Neural progenitor cell (in vitro differentiated cells): ENCODE data around the gene GAB2. TPM values are rescaled to one million over a fixed set of nuclear protein-coding genes. Genes with fewer than 3 reads are reported as not detected.

ENCODE experiments used
- DNase-seq: peaks from one replicate; pipeline ENCODE4 v3.0.0-alpha.2; 2016; ENCODE audit warnings: low spot score
- H2AFZ ChIP-seq: fragments of 200-600 bp; sonication (generic); replicated peaks from 2 replicates; pipeline ENCODE4 v1.6.1; 2016; ENCODE audit warnings: antibody characterized with exemption
- H3F3A ChIP-seq: fragments of 200-600 bp; sonication (generic); 2 replicates; pipeline ENCODE4 v1.6.1; 2016; ENCODE audit warnings: antibody characterized with exemption, low read depth
- H3K27ac ChIP-seq: fragments of 200-600 bp; sonication (generic); 2 replicates; pipeline ENCODE4 v1.5.1; 2016; ENCODE audit warnings: mild to moderate bottlenecking
- H3K27me3 ChIP-seq: fragments of 200-600 bp; sonication (generic); 2 replicates; pipeline ENCODE4 v1.6.1; 2016; ENCODE audit warnings: mild to moderate bottlenecking, moderate library complexity
- H3K36me3 ChIP-seq: fragments of 200-600 bp; sonication (generic); 2 replicates; pipeline ENCODE4 v1.5.1; 2016
- H3K4me1 ChIP-seq: fragments of 200-600 bp; sonication (generic); 2 replicates; pipeline ENCODE4 v1.6.1; 2016; ENCODE audit warnings: mixed run types
- H3K4me2 ChIP-seq: fragments of 200-600 bp; sonication (generic); 2 replicates; pipeline ENCODE4 v1.6.1; 2016
- H3K4me3 ChIP-seq: fragments of 200-600 bp; sonication (generic); 2 replicates; pipeline ENCODE4 v1.5.1; 2016
- H3K79me2 ChIP-seq: fragments of 200-600 bp; sonication (generic); 2 replicates; pipeline ENCODE4 v1.6.1; 2016; ENCODE audit warnings: low read depth
- H3K9ac ChIP-seq: fragments of 200-600 bp; sonication (generic); 2 replicates; pipeline ENCODE4 v1.6.1; 2016
- H3K9me3 ChIP-seq: fragments of 200-600 bp; sonication (generic); 2 replicates; pipeline ENCODE4 v1.5.1; 2016; ENCODE audit warnings: low read depth
- H4K20me1 ChIP-seq: fragments of 200-600 bp; sonication (generic); 2 replicates; pipeline ENCODE4 v1.6.1; 2016; ENCODE audit warnings: low read depth
- H3K27ac Mint-ChIP-seq: 3 replicates; pipeline ENCODE4 v1.8.0; 2021; ENCODE audit warnings: mixed read lengths
- H3K27me3 Mint-ChIP-seq: 2 replicates; pipeline ENCODE4 v1.8.0; 2022; ENCODE audit warnings: low read depth, mild to moderate bottlenecking, inconsistent platforms, moderate library complexity, mixed read lengths; ENCODE audit not compliant: insufficient read depth
- H3K36me3 Mint-ChIP-seq: 3 replicates; pipeline ENCODE4 v1.8.0; 2021; ENCODE audit warnings: mixed read lengths
- H3K4me1 Mint-ChIP-seq: 3 replicates; pipeline ENCODE4 v1.8.0; 2021; ENCODE audit warnings: mixed read lengths
- H3K4me3 Mint-ChIP-seq: 3 replicates; pipeline ENCODE4 v1.8.0; 2021; ENCODE audit warnings: mild to moderate bottlenecking, moderate library complexity, mixed read lengths
- H3K9me3 Mint-ChIP-seq: 3 replicates; pipeline ENCODE4 v1.8.0; 2020; ENCODE audit warnings: mixed read lengths
- CTCF ChIP-seq: fragments of 200-600 bp; sonication (generic); IDR thresholded peaks from 2 replicates; pipeline ENCODE4 v1.5.1; 2017; ENCODE audit warnings: antibody characterized with exemption, mild to moderate bottlenecking
- EZH2 ChIP-seq: fragments of 200-600 bp; sonication (generic); IDR thresholded peaks from 2 replicates; pipeline ENCODE4 v1.6.1; 2017; ENCODE audit warnings: antibody characterized with exemption, mild to moderate bottlenecking, moderate library complexity
- EZH2phosphoT487 ChIP-seq: fragments of 200-600 bp; sonication (generic); IDR thresholded peaks from 2 replicates; pipeline ENCODE4 v1.6.1; 2017; ENCODE audit warnings: antibody characterized with exemption
- total RNA-seq: library from RNA; depleted of rRNA; stranded (reverse); fragments of >200 nt; gene quantifications from 2 replicates; pipeline ENCODE4 v1.2.3, GENCODE V29; 2015; ENCODE audit warnings: low replicate concordance

Gene GAB2
- total RNA-seq, 1 donor from 2014 or later: 11.1 TPM

GRCh38 chr11:78289552-78290292 is 127.9 kb downstream of the GAB2 start:
- TF ChIP-seq EZH2phosphoT487: no peak
- no peak for TF ChIP-seq EZH2
- TF ChIP-seq CTCF: no peak
- Histone ChIP-seq H3K4me2 (no peak overlapping the region), H2AFZ (no peak overlapping the region), H3F3A (no peaks in the 10 kb centered on the region), H3K27me3 (no peaks in the 10 kb centered on the region), H4K20me1 (peaks cover 6% of the 10 kb centered on the region), H3K36me3 (no peaks in the 10 kb centered on the region), H3K4me3 (no peak overlapping the region), H3K4me1 (no peaks in the 10 kb centered on the region), H3K27ac (no peak overlapping the region), H3K9ac (no peak overlapping the region), H3K9me3 (no peaks in the 10 kb centered on the region), H3K79me2 (no peaks in the 10 kb centered on the region)
- no peak for DNase-seq
- H3K27me3 Mint-ChIP-seq: peaks cover 2% of the 10 kb centered on the region
- H3K36me3 Mint-ChIP-seq: no peaks in the 10 kb centered on the region
- H3K4me3 Mint-ChIP-seq: no peak overlapping the region
- no peaks in the 10 kb centered on the region for H3K4me1 Mint-ChIP-seq
- no peak overlapping the region for H3K27ac Mint-ChIP-seq
- H3K9me3 Mint-ChIP-seq: peaks cover 7% of the 10 kb centered on the region

- Mint-ChIP-seq H3K36me3 (peaks cover 7% of the 10 kb centered on the region), H3K27me3 (peaks cover 2% of the 10 kb centered on the region), H3K27ac (no peak overlapping the region), H3K4me3 (no peak overlapping the region), H3K9me3 (peaks cover 4% of the 10 kb centered on the region), H3K4me1 (no peaks in the 10 kb centered on the region)
- H3K9ac ChIP-seq: no peak overlapping the region
- H3K4me1 ChIP-seq: no peaks in the 10 kb centered on the region
- peaks cover 6% of the 10 kb centered on the region for H4K20me1 ChIP-seq
- no peaks in the 10 kb centered on the region for H3K9me3 ChIP-seq
- TF ChIP-seq EZH2: no peak
- TF ChIP-seq CTCF: no peak
- TF ChIP-seq EZH2phosphoT487: no peak
- no peaks in the 10 kb centered on the region for H3K27me3 ChIP-seq
- no peaks in the 10 kb centered on the region for H3K36me3 ChIP-seq
- H3K4me2 ChIP-seq: no peak overlapping the region
- no peak overlapping the region for H3K4me3 ChIP-seq
- DNase-seq: no peak
- no peaks in the 10 kb centered on the region for H3F3A ChIP-seq
- no peak overlapping the region for H3K27ac ChIP-seq
- no peak overlapping the region for H2AFZ ChIP-seq
- H3K79me2 ChIP-seq: no peaks in the 10 kb centered on the region
Measured at GRCh38 chr11:78284260-78284659, 133.4 kb downstream of the GAB2 start.

- H3K9ac ChIP-seq: no peak overlapping the region
- no peaks in the 10 kb centered on the region for H3F3A ChIP-seq
- no peak overlapping the region for H2AFZ ChIP-seq
- no peaks in the 10 kb centered on the region for H3K9me3 ChIP-seq
- H3K36me3 ChIP-seq: no peaks in the 10 kb centered on the region
- Mint-ChIP-seq H3K9me3 (no peaks in the 10 kb centered on the region), H3K4me3 (no peak overlapping the region), H3K4me1 (peaks cover 2% of the 10 kb centered on the region), H3K27ac (no peak overlapping the region), H3K36me3 (peaks cover 7% of the 10 kb centered on the region), H3K27me3 (peaks cover 5% of the 10 kb centered on the region)
- no peaks in the 10 kb centered on the region for H3K27me3 ChIP-seq
- H3K4me3 ChIP-seq: no peak overlapping the region
- DNase-seq: no peak
- no peak overlapping the region for H3K27ac ChIP-seq
- TF ChIP-seq EZH2phosphoT487 (no peak), CTCF (no peak), EZH2 (no peak)
- H3K79me2 ChIP-seq: no peaks in the 10 kb centered on the region
- H3K4me1 ChIP-seq: no peaks in the 10 kb centered on the region
- peaks cover 6% of the 10 kb centered on the region for H4K20me1 ChIP-seq
- no peak overlapping the region for H3K4me2 ChIP-seq
Measured at GRCh38 chr11:78282821-78283220, 134.8 kb downstream of the GAB2 start.
